GM18526 (cell line): ENCODE measurements around the gene TARS3.

Experiments used
- POLR2A ChIP-seq: IDR thresholded peaks from 3 replicates; pipeline ENCODE4 v1.6.1; 2011; ENCODE audit not compliant: insufficient read length; ENCODE audit errors: extremely low read depth

Gene TARS3

DNA sequence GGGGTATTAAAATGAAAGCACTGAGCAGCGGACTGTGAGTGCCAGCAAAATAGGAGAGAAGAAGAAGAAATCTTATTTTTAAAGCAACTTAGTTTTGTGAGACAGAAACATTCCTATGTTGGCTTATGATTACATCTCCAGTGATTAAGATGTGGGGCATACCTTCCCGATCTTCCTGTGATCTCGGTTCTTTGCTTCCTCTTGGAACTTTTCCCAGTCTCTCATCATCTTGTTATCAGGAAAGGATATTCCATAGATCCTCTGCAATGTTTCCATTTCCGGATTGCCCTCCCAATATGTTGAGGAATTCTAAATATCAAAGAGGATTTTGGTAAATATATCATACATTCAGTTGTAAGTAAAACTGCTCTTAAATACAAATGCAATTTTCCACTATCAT is 22.2 kb downstream of the TARS3 start:
- no peak for TF ChIP-seq POLR2A

GRCh38 chr15:101698314-101698713 is 26.0 kb downstream of the TARS3 start:
- no peak for TF ChIP-seq POLR2A

DNA sequence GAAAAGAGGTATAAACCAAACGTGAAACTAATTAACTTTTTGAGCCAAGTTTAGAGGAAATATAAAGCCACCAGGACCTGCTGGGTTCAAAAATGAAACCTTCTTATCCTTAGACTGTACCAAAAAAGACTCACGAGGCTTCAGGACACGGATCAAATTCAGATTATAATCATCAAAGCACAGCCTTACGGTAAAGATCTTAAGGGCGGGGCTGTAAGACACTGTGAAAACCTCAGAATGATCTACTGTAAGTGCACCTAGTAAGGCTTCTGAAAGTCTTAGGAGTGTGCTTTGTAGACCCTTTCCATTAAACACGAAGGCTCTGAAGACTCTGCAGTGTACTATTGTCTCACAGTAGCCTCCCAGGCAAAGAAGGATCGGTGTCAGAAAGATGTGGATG is 26.8 kb downstream of the TARS3 start:
- TF ChIP-seq POLR2A: no peak

DNA sequence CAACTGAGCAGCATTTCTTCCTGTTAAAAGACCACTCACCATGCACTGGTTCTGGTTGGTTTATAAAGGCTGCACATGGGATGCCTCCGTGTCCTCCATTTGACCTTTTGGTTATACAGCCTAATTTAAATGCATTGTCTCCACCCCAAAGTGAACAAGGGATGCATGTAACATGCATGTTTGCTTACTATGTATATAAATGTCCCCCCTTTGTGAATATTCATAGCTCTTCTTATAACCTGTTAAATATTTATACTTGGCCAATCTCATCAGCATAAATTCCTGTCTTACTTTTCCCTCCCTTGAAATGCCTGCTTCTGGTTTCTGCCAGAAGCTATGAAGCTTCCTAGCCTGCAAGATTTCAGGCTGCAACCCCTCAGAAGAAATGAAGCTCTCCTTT is 27.4 kb downstream of the TARS3 start:
- no peak for TF ChIP-seq POLR2A

DNA sequence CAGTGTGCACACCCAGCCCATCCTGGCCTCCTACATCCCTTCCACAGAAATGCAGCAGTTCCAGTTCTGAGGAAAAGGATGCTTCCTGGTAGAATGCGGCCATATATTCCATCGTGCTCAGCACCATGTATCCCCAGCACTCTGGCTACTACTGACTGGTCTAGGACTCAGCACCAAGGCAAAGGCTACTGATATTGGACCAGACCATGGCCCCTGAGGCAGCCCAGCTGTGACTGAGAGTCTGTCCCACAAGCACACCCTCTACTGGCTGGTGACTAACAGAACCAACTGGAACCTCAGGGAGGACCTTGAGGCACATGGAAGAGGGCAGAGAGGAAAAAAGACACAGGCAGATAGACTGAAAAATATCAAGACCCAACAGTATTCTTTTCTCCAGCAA is 30.0 kb downstream of the TARS3 start:
- TF ChIP-seq POLR2A: no peak

GRCh38 chr15:101692801-101693598 is 31.3 kb downstream of the TARS3 start:
- no peak for TF ChIP-seq POLR2A

GRCh38 chr15:101689901-101690300 is 34.4 kb downstream of the TARS3 start:
- TF ChIP-seq POLR2A: no peak

- TF ChIP-seq POLR2A: no peak
These were observed 37.6 kb downstream of the TARS3 start for GRCh38 chr15:101686718-101687117.

- no peak for TF ChIP-seq POLR2A
These were observed 39.4 kb downstream of the TARS3 start for GRCh38 chr15:101684877-101685276.

DNA sequence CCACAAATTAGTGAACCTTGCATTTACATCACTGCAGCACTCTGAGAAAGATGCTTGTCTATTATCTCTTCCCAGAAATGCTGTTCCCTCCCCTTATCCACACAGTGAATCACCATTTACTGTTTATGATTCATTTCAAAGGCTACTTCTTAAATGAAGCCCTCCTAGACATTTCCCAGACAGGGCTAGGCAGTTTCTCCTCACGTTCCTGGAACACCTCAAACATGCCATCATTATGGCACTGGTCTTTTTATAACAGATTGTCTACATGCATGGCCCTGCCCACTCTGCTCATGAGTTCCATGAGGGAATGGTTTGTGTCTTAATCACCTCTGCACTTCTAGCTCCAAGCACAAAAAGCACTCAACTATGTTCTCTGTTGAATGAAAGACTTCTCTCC is 39.9 kb downstream of the TARS3 start:
- TF ChIP-seq POLR2A: no peak

DNA sequence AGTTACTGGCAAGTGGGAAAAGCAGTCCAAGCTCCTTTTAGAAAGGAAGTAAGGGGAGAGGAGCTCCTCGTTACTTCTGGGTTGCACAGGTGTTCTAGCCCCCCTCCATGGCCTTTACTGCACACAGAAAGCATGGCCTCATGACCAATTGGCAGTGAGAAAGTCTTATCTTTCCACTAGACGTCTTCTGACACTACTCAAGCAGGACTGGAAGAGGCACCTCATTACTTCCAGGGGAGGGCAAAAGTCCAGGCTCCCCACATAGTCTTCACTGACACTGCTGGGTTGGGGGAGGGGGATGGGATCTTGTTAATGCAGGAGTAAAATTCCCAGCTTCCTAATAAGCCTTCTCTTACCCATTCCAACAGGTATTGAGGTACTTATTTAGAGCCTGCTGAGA is 44.5 kb downstream of the TARS3 start:
- TF ChIP-seq POLR2A: no peak

DNA sequence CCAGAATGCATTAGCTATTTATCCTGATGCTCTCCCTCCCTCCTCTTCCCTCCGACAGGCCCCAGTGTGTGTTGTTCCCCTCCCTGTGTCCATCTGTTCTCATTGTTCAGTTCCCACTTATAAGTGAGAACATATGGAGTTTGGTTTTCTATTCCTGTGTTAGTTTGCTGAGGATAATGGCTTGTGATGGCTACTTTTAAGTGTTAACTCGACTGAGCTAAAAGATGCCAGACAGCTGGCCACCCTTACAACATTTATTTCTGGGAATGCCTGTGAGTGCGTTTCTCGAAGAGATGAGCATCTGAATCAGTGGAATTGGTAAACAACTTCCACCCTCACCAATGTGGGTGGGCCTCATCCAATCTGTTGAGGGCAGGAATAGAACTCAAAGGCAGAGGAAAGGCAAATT is 47.3 kb downstream of the TARS3 start:
- TF ChIP-seq POLR2A: no peak

DNA sequence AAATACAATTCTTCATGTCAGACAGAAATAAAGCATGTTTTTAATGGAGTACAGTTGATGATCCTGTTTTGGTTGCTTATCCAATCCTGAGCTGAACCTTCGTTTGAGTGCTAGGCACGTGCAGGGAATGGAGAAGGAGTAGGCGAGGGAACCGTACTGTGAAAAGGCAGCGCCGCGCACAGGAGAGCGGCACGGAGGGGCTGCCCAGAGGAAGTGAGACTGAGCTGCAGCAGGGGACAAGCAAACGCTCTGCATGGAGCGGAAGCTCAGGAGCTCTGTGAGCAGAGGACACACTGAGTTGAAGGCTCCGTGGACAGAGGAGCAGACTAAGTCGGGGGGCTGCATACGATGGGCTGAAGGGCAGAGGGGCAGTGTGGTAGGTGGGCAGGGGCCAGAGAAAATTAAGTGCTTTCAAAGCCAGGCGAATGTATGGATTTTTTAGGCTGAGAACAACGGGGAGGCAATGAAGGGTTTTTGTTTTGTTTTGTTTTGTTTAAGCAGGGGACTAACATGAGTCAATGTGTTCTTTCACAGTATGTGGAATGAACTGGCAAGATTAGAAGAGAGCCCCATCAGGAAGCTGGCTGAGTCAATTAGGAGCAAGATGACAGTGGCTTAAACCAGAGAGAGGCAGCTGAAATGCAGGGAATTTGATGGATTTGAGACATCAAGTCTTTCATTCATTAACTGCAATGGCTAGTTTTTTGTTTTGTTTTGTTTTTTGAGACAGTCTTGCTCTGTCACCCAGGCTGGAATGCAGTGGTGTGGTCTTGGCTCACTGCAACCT is 48.3 kb downstream of the TARS3 start:
- TF ChIP-seq POLR2A: no peak

GRCh38 chr15:101675015-101675414 is 49.3 kb downstream of the TARS3 start:
- TF ChIP-seq POLR2A: no peak

DNA sequence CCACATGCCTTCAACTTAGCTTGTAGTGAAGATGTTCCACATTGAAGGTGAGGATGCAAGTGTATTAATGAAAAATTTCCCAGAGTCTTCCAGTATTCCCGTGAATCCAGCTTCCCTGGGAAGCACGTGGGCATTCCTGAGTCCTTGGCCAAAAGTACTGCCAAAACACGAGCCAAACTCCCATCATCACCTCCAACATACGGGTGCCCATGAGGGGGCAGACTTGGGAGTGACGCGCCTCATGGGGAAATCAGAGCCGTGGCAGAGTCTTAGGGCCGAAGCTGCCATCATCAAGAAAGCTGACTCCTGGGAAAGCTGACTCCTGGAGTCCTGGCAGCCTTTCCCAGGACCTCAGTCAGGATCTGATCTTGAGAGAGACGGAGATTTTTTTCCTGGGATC is 52.0 kb downstream of the TARS3 start:
- TF ChIP-seq POLR2A: no peak

DNA sequence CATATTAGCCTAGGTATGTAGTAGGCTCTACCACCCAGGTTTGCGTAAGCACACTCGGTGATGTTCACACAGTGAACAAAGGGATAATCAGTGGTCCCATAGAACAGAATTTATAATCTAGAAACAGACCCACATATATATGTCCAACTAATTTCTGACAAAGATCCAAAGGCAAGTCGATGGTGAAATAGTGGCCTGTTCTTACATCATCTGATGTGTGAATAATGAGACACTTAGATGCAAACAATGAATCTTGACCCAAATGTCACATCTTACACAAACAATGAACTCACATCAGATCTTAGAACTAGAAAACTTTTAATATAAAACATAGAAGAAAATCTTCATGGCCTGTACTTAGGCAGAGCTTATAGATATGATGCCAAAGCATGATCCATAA is 54.5 kb downstream of the TARS3 start:
- TF ChIP-seq POLR2A: no peak

GRCh38 chr15:101667881-101668280 is 56.4 kb downstream of the TARS3 start:
- no peak for TF ChIP-seq POLR2A

GRCh38 chr15:101664303-101664913 is 59.9 kb downstream of the TARS3 start:
- TF ChIP-seq POLR2A: no peak
